ENCODE data around the gene HS1BP3. TPM values are rescaled to one million over a fixed set of nuclear protein-coding genes. Genes with fewer than 3 reads are reported as not detected.

The HS1BP3 gene
- total and polyA plus RNA-seq, 2 of the 4 experiments (the other 2 are of a cell fraction), result 9.0 to 14.8 TPM

- H2AFZ ChIP-seq (replicated peaks; ENCODE audit: low read length, poor library complexity), result peak overlapping the region; percentile 56
- dilution Hi-C loops (cut with HindIII; ENCODE audit: low sequenced_read_pairs, unreplicated experiment) (no loop called here), intact Hi-C loops (cut with micrococcal nuclease) (no loop called here), in situ Hi-C loops (cut with MboI; ENCODE audit: low sequenced_read_pairs) (loop anchor here (25.0 kb wide), 1 partner anchor 1091 kb away; no protein-coding TSS in a partner anchor)
- 8% methylated on average over 23 of the region's 60 CpGs; no CpG with 5 or more reads in 1 of the 2 experiments for WGBS, 2 experiments (ENCODE audit: extremely low coverage in 2 of 2, insufficient read length in 1 of 2)
- CTCF ChIA-PET, result interaction anchor here (1.2 kb wide), 1 partner anchor 10 kb away, joined by 7 read pairs; no protein-coding TSS in a partner anchor
- peaks cover 64% of the 10 kb centered on the region for H3K27me3 ChIP-seq (ENCODE audit: control insufficient read depth, insufficient read depth, low read length)
- no peaks in the 10 kb centered on the region; the same call in 1 of the 2 replicates for H4K20me1 ChIP-seq (ENCODE audit: insufficient read depth, low read length)
- no peak overlapping the region for H3K18ac ChIP-seq (ENCODE audit: low read depth, low read length)
- POLR2A ChIA-PET (ENCODE audit: unreplicated experiment), result no interaction called here
- H3K4me2 ChIP-seq (ENCODE audit: low read depth, low read length), result no peak overlapping the region; the same call in 1 of the 2 replicates
- H2BK120ac ChIP-seq (ENCODE audit: low read depth, low read length), result no peak overlapping the region
- H2AK9ac ChIP-seq (replicated peaks; ENCODE audit: low read depth, low read length, poor library complexity), result peak overlapping the region; percentile 19
- no peak overlapping the region for H3K4me3 ChIP-seq (ENCODE audit: insufficient read depth, low read depth, low read length)
- H2AK5ac ChIP-seq (ENCODE audit: low read depth, low read length), result no peak overlapping the region
- no peak overlapping the region for H3K14ac ChIP-seq (replicated peaks; ENCODE audit: low read depth, low read length)
- H4K91ac ChIP-seq (ENCODE audit: insufficient read depth, low read depth, low read length), result no peak overlapping the region
- H3K79me1 ChIP-seq (ENCODE audit: low read depth in 1 of 2, low read length in 2 of 2), result no peaks in the 10 kb centered on the region
- DNase-seq (no peak), ATAC-seq (ENCODE audit: low read depth) (no peak)
- no peak overlapping the region for H3K56ac ChIP-seq (ENCODE audit: extremely low read depth, insufficient read depth, low read length)
- H3K4me1 ChIP-seq (ENCODE audit: control insufficient read depth, insufficient read depth, low read length), result peaks cover 7% of the 10 kb centered on the region; the same call in 1 of the 2 replicates
- no peak overlapping the region for H4K5ac ChIP-seq (ENCODE audit: low read depth, low read length)
- no peak overlapping the region for H3K9ac ChIP-seq (ENCODE audit: low read depth, low read length)
- no peak overlapping the region for H3K23ac ChIP-seq (ENCODE audit: low read depth, low read length)
- no peak overlapping the region for H2BK5ac ChIP-seq (ENCODE audit: low read depth, low read length, poor library complexity, severe bottlenecking)
- no peaks in the 10 kb centered on the region for H3K36me3 ChIP-seq (ENCODE audit: control insufficient read depth, insufficient read depth, low read length)
- no peak overlapping the region for H2BK20ac ChIP-seq (ENCODE audit: low read depth, low read length)
- H2BK15ac ChIP-seq (ENCODE audit: low read depth, low read length), result no peak overlapping the region
- no TSS peak for BruUV-seq (replicated peaks)
- no peak overlapping the region for H3K27ac ChIP-seq (ENCODE audit: insufficient read depth, low read length)
- no peak overlapping the region for H4K8ac ChIP-seq (ENCODE audit: low read depth in 2 of 2, low read length in 2 of 2)
- peaks cover 12% of the 10 kb centered on the region; the same call in 1 of the 2 replicates for H3K9me3 ChIP-seq (ENCODE audit: control insufficient read depth, insufficient read depth, low read length)
- no peak overlapping the region for H3K4ac ChIP-seq (ENCODE audit: low read depth, low read length)
- peaks cover 5% of the 10 kb centered on the region; the same call in 1 of the 2 replicates for H3K9me1 ChIP-seq (ENCODE audit: insufficient read depth, low read length)
- TF ChIP-seq MXI1 (IDR thresholded peaks at IDR 0.05; ENCODE audit: borderline replicate concordance, low read depth, low read length) (no peak), MAZ (IDR thresholded peaks at IDR 0.05; ENCODE audit: borderline replicate concordance, low read depth, low read length) (no peak), CHD1 (IDR thresholded peaks at IDR 0.05; ENCODE audit: low read depth, low read length) (no peak), RFX5 (IDR thresholded peaks at IDR 0.05; ENCODE audit: low read depth, low read length) (no peak), NFE2L2 (IDR thresholded peaks at IDR 0.05; ENCODE audit: low read depth, low read length) (no peak), SMC3 (IDR thresholded peaks at IDR 0.05; ENCODE audit: low read depth, low read length) (no peak), RAD21 (IDR thresholded peaks at IDR 0.05; ENCODE audit: low read length) (no peak), RCOR1 (IDR thresholded peaks at IDR 0.05; ENCODE audit: insufficient replicate concordance, low read length) (no peak), MAFK (IDR thresholded peaks at IDR 0.05; ENCODE audit: low read depth, low read length) (no peak), POLR2A (IDR thresholded peaks at IDR 0.05; ENCODE audit: low read depth, low read length) (no peak), BHLHE40 (IDR thresholded peaks at IDR 0.05; ENCODE audit: low read depth, low read length) (no peak), FOS (IDR thresholded peaks at IDR 0.05; ENCODE audit: low read depth, low read length) (no peak)
- TF ChIP-seq, protein P1, sequence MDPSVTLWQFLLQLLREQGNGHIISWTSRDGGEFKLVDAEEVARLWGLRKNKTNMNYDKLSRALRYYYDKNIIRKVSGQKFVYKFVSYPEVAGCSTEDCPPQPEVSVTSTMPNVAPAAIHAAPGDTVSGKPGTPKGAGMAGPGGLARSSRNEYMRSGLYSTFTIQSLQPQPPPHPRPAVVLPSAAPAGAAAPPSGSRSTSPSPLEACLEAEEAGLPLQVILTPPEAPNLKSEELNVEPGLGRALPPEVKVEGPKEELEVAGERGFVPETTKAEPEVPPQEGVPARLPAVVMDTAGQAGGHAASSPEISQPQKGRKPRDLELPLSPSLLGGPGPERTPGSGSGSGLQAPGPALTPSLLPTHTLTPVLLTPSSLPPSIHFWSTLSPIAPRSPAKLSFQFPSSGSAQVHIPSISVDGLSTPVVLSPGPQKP (IDR thresholded peaks at IDR 0.05; ENCODE audit: borderline replicate concordance, low read depth, low read length), result no peak
- TF ChIP-seq, protein P2, sequence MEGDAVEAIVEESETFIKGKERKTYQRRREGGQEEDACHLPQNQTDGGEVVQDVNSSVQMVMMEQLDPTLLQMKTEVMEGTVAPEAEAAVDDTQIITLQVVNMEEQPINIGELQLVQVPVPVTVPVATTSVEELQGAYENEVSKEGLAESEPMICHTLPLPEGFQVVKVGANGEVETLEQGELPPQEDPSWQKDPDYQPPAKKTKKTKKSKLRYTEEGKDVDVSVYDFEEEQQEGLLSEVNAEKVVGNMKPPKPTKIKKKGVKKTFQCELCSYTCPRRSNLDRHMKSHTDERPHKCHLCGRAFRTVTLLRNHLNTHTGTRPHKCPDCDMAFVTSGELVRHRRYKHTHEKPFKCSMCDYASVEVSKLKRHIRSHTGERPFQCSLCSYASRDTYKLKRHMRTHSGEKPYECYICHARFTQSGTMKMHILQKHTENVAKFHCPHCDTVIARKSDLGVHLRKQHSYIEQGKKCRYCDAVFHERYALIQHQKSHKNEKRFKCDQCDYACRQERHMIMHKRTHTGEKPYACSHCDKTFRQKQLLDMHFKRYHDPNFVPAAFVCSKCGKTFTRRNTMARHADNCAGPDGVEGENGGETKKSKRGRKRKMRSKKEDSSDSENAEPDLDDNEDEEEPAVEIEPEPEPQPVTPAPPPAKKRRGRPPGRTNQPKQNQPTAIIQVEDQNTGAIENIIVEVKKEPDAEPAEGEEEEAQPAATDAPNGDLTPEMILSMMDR (conservative IDR thresholded peaks at IDR 0.05; ENCODE audit: low read depth, low read length), result no peak
- TF ChIP-seq, protein P3, sequence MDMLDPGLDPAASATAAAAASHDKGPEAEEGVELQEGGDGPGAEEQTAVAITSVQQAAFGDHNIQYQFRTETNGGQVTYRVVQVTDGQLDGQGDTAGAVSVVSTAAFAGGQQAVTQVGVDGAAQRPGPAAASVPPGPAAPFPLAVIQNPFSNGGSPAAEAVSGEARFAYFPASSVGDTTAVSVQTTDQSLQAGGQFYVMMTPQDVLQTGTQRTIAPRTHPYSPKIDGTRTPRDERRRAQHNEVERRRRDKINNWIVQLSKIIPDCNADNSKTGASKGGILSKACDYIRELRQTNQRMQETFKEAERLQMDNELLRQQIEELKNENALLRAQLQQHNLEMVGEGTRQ (IDR thresholded peaks at IDR 0.05; ENCODE audit: low read depth, low read length), result no peak
Measured at GRCh38 chr2:20671036-20671735, 20.3 kb upstream of the HS1BP3 start.
